ENCODE results near the gene ZFR.

DNA sequence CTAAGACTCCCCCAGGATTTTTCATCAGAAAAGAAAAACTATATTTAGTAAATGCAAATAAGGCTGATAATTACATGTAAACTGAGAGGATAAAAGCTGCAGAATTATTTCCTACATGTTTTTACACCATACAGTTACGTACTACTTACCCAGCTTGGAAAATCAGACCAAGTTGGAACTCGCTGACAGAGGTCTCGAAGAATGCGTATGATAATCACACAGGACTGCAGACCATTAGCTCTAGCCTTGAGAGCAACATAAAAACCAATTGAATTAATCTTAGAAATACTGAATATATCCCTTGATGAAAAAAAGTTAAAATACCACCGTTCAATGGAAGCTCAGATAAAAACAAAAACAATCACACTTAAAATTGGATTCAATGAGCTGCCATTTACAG, 65.6 kb downstream of the ZFR start:
- TF ChIP-seq, protein P1, sequence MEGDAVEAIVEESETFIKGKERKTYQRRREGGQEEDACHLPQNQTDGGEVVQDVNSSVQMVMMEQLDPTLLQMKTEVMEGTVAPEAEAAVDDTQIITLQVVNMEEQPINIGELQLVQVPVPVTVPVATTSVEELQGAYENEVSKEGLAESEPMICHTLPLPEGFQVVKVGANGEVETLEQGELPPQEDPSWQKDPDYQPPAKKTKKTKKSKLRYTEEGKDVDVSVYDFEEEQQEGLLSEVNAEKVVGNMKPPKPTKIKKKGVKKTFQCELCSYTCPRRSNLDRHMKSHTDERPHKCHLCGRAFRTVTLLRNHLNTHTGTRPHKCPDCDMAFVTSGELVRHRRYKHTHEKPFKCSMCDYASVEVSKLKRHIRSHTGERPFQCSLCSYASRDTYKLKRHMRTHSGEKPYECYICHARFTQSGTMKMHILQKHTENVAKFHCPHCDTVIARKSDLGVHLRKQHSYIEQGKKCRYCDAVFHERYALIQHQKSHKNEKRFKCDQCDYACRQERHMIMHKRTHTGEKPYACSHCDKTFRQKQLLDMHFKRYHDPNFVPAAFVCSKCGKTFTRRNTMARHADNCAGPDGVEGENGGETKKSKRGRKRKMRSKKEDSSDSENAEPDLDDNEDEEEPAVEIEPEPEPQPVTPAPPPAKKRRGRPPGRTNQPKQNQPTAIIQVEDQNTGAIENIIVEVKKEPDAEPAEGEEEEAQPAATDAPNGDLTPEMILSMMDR (conservative IDR thresholded peaks at IDR 0.05; ENCODE audit: low read depth, low read length), result no peak
- TF ChIP-seq EZH2 (IDR thresholded peaks at IDR 0.05; ENCODE audit: low read length, unreplicated experiment) (no peak), EZH2phosphoT487 (IDR thresholded peaks at IDR 0.05; ENCODE audit: borderline replicate concordance, low read length) (no peak)
